Esophagus muscularis mucosa (tissue), 3 donors: ENCODE measurements around the gene CHCHD3.

ENCODE experiments used
- POLR2A ChIP-seq: fragments of 450-650 bp; IDR thresholded peaks from one replicate; pipeline ENCODE4 v1.6.1; 2017; ENCODE audit warnings: antibody characterized with exemption, moderate library complexity, mild to moderate bottlenecking, low read depth
- TF ChIP-seq, protein P1 (sequence below), 3 experiments: fragments of 200-600 bp in 2 of 3; fragments of 450-650 bp in 1 of 3; sonication (generic) in 2 of 3; IDR thresholded peaks; one replicate each; pipeline ENCODE4 v1.5.1; 2017 to 2019; ENCODE audit warnings: antibody characterized with exemption in 3 of 3, mild to moderate bottlenecking in 2 of 3, moderate library complexity in 1 of 3

DNA sequence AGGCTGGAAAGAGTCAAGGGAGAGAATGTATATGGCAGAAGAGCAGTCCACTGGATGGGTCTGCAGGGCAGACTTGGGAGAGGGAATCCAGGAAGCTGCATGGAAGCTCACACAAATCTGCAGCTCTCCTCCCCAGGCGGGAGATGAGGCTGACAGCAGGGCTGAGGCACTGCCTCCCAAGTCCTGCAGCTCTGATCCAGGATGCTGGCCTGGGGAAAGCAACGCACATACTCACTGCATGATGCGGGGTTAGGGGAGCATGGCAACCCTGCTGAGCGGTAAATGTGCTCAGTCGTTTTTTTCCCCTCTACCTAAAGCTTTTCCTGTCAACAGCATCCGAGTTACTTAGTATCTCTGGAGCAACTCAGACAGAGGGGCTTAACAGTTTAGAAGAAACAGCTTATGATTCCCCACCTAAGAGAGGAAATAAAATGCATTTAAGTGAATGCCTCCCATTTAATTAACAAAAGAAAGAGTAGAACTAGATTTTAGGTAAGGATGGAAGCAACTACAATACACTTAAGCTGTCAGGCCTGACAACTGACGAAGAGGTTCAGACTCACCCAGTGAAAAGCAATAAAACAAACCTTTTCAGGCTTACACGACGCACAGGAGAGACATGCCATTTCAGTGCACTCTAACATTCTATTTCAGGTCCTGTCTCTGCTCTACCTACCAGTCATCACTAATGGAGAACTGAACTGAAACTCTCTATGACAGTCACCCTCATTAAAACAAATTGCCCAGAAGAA is 37.0 kb downstream of the CHCHD3 start:
- TF ChIP-seq, protein P1, sequence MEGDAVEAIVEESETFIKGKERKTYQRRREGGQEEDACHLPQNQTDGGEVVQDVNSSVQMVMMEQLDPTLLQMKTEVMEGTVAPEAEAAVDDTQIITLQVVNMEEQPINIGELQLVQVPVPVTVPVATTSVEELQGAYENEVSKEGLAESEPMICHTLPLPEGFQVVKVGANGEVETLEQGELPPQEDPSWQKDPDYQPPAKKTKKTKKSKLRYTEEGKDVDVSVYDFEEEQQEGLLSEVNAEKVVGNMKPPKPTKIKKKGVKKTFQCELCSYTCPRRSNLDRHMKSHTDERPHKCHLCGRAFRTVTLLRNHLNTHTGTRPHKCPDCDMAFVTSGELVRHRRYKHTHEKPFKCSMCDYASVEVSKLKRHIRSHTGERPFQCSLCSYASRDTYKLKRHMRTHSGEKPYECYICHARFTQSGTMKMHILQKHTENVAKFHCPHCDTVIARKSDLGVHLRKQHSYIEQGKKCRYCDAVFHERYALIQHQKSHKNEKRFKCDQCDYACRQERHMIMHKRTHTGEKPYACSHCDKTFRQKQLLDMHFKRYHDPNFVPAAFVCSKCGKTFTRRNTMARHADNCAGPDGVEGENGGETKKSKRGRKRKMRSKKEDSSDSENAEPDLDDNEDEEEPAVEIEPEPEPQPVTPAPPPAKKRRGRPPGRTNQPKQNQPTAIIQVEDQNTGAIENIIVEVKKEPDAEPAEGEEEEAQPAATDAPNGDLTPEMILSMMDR (IDR thresholded peaks at IDR 0.05) = no peak
- TF ChIP-seq POLR2A = no peak
